MM.1S (cell line): ENCODE data around the gene BNC1.

Experiments used
- DNase-seq: peaks from one replicate; pipeline ENCODE4 v3.0.0-alpha.2; 2015
- H2AFZ ChIP-seq: fragments of 300-600 bp; sonication (generic); 2 replicates; pipeline ENCODE4 v1.6.0; 2016; ENCODE audit warnings: antibody characterized with exemption, low read length
- H3F3A ChIP-seq: fragments of 300-600 bp; sonication (generic); 2 replicates; pipeline ENCODE4 v1.6.1; 2016; ENCODE audit warnings: mild to moderate bottlenecking, antibody characterized with exemption, low read length, moderate library complexity, mixed read lengths; ENCODE audit not compliant: insufficient read depth
- H3K27ac ChIP-seq: fragments of 300-600 bp; sonication (generic); 2 replicates; pipeline ENCODE4 v1.5.1; 2016; ENCODE audit warnings: mild to moderate bottlenecking, low read length
- H3K27me3 ChIP-seq: fragments of 300-600 bp; sonication (generic); replicated peaks from 2 replicates; pipeline ENCODE4 v1.6.0; 2016; ENCODE audit warnings: low read length; ENCODE audit not compliant: insufficient read depth
- H3K36me3 ChIP-seq: fragments of 300-600 bp; sonication (generic); replicated peaks from 2 replicates; pipeline ENCODE4 v1.6.1; 2016; ENCODE audit warnings: mild to moderate bottlenecking, low read length, mixed read lengths; ENCODE audit not compliant: insufficient read depth
- H3K4me1 ChIP-seq: fragments of 300-600 bp; sonication (generic); 2 replicates; pipeline ENCODE4 v1.6.1; 2016; ENCODE audit warnings: low read length, mixed read lengths
- H3K4me2 ChIP-seq: fragments of 300-600 bp; sonication (generic); 2 replicates; pipeline ENCODE4 v1.6.0; 2016; ENCODE audit warnings: low read depth, low read length
- H3K4me3 ChIP-seq: fragments of 300-600 bp; sonication (generic); 2 replicates; pipeline ENCODE4 v1.5.1; 2016; ENCODE audit warnings: low read length, mixed read lengths
- H3K79me2 ChIP-seq: fragments of 300-600 bp; sonication (generic); 2 replicates; pipeline ENCODE4 v1.6.1; 2016; ENCODE audit warnings: mixed run types, low read length, mixed read lengths
- H3K9ac ChIP-seq: fragments of 300-600 bp; sonication (generic); 2 replicates; pipeline ENCODE4 v1.6.1; 2016; ENCODE audit warnings: low read length, mixed read lengths
- H3K9me2 ChIP-seq: fragments of 300-600 bp; sonication (generic); replicated peaks from 2 replicates; pipeline ENCODE4 v1.6.1; 2016; ENCODE audit warnings: mild to moderate bottlenecking, low read length, mixed read lengths; ENCODE audit not compliant: insufficient read depth
- H3K9me3 ChIP-seq: fragments of 300-600 bp; sonication (generic); replicated peaks from 2 replicates; pipeline ENCODE4 v1.6.1; 2016; ENCODE audit warnings: mild to moderate bottlenecking, low read length, mixed read lengths; ENCODE audit not compliant: insufficient read depth
- H4K20me1 ChIP-seq: fragments of 300-600 bp; sonication (generic); 2 replicates; pipeline ENCODE4 v1.6.1; 2016; ENCODE audit warnings: mild to moderate bottlenecking, low read length, moderate library complexity, mixed read lengths; ENCODE audit not compliant: insufficient read depth
- CTCF ChIP-seq: fragments of 300-600 bp; sonication (generic); IDR thresholded peaks from 2 replicates; pipeline ENCODE4 v1.5.1; 2016; ENCODE audit warnings: antibody characterized with exemption, low read length, mixed read lengths
- EZH2 ChIP-seq: fragments of 300-600 bp; sonication (generic); optimal IDR thresholded peaks from 2 replicates; pipeline ENCODE3; 2017; ENCODE audit warnings: low read depth, mild to moderate bottlenecking, antibody characterized with exemption, low read length, mixed read lengths
- EZH2phosphoT487 ChIP-seq: fragments of 300-600 bp; sonication (generic); IDR thresholded peaks from 2 replicates; pipeline ENCODE4 v1.6.1; 2018; ENCODE audit warnings: antibody characterized with exemption, low read length

BNC1 gene

DNA sequence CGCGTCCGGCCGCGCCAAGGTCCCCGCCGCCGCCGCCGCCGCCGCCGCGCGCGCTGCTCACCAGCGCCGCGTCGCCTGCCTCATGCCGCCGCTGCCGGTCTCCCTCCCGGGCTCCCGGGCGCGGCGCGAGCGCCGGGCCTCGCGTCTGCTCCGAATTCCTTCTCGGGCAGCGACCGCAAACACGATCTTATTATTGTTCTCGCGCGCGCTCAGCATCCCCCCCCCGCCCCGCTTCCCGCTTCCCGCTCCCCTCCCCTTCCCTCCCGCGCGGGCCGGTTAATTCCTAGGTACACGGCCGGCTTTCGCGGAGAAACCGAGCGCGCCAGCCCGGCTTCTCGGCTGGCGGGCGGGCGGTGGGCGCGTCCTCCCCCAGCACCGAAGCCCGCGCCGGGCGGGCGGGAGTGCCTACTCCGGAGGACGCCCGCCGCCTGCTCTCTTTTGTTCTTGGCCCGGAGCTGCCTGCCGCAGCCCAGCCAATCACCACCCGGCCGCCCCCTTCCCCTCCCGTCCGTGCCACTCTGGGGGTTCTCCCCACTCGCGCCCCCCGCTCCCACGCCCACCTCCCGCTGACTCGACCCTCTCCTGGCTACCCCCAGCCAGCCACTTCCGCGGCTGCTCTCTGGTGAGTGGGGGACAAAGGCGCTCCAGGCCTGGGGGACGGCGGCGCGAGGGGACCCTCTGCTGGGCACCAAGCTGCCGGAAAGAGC lies 76.7 kb downstream of the BNC1 start, which contains the start of gene HDGFL3:
Gene HDGFL3, minus strand, starts transcription at position 164 of the 707 bp plus-strand sequence. CDS start 409 bp downstream, outside the sequence.
- H3K4me3 ChIP-seq = peak within 1 kb of the TSS; percentile 58
- peak; percentile 24 for DNase-seq
- H3K9me3 ChIP-seq = no peaks in the 10 kb centered on the region
- no peaks in the 10 kb centered on the region for H3K79me2 ChIP-seq
- no peak within 1 kb of the TSS for H3K9ac ChIP-seq
- peak within 1 kb of the TSS; percentile 61 for H2AFZ ChIP-seq
- TF ChIP-seq EZH2phosphoT487 = no peak
- TF ChIP-seq EZH2 = no peak
- TF ChIP-seq CTCF = no peak
- H3K4me2 ChIP-seq = peak within 1 kb of the TSS; percentile 67
- H3K27me3 ChIP-seq = peaks cover 35% of the 10 kb centered on the region
- H3K36me3 ChIP-seq = no peaks in the 10 kb centered on the region
- no peak within 1 kb of the TSS for H3K27ac ChIP-seq
- H3K4me1 ChIP-seq = no peaks in the 10 kb centered on the region
- no peaks in the 10 kb centered on the region for H3K9me2 ChIP-seq
- H3F3A ChIP-seq = no peaks in the 10 kb centered on the region
- H4K20me1 ChIP-seq = no peaks in the 10 kb centered on the region

GRCh38 chr15:83207009-83207659 lies 77.3 kb downstream of the BNC1 start:
- H3K4me1 ChIP-seq = no peaks in the 10 kb centered on the region
- TF ChIP-seq CTCF (no peak), EZH2 (no peak), EZH2phosphoT487 (no peak)
- DNase-seq = peak; percentile 8
- H3F3A ChIP-seq = no peaks in the 10 kb centered on the region
- no peaks in the 10 kb centered on the region for H4K20me1 ChIP-seq
- peaks cover 35% of the 10 kb centered on the region for H3K27me3 ChIP-seq
- H3K4me2 ChIP-seq = peak overlapping the region; percentile 67
- H2AFZ ChIP-seq = peak overlapping the region; percentile 61
- H3K79me2 ChIP-seq = no peaks in the 10 kb centered on the region
- H3K9ac ChIP-seq = no peak overlapping the region
- no peak overlapping the region for H3K27ac ChIP-seq
- no peaks in the 10 kb centered on the region for H3K9me3 ChIP-seq
- H3K36me3 ChIP-seq = no peaks in the 10 kb centered on the region
- H3K4me3 ChIP-seq = peak overlapping the region; percentile 58
- no peaks in the 10 kb centered on the region for H3K9me2 ChIP-seq

DNA sequence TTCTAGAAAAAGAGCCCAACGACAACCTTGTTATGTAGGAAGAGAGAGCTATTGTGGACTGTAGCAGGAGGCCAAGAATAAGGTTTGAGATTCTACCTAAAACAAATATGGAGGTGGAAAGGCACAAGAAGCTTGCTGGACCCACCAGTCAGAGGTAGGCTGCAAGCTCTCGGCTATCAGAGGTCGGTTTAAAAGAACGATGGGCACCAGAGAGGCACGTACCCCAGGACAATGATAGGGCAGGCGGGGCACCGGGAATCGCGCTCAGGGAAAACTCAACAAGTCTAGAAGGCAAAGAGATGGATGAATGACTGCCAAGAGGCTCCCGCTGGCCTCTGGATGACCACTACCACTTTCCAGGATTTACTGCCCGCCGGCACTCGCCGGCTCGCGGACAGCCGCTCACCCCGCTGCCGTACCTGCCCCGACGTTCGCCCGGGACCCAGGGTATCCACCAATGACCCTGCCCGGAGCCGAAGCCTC lies 77.9 kb downstream of the BNC1 start:
- H4K20me1 ChIP-seq = no peaks in the 10 kb centered on the region
- no peaks in the 10 kb centered on the region for H3K4me1 ChIP-seq
- no peaks in the 10 kb centered on the region for H3K9me2 ChIP-seq
- no peak overlapping the region for H3K9ac ChIP-seq
- H3K27me3 ChIP-seq = peaks cover 35% of the 10 kb centered on the region
- no peaks in the 10 kb centered on the region for H3K79me2 ChIP-seq
- DNase-seq = no peak
- TF ChIP-seq CTCF (no peak), EZH2phosphoT487 (no peak), EZH2 (no peak)
- no peaks in the 10 kb centered on the region for H3F3A ChIP-seq
- no peaks in the 10 kb centered on the region for H3K9me3 ChIP-seq
- peak overlapping the region; percentile 67; the same call in 1 of the 2 replicates for H3K4me2 ChIP-seq
- H3K27ac ChIP-seq = no peak overlapping the region
- H2AFZ ChIP-seq = peak overlapping the region; percentile 61; the same call in 1 of the 2 replicates
- H3K36me3 ChIP-seq = no peaks in the 10 kb centered on the region
- peak overlapping the region; percentile 58 for H3K4me3 ChIP-seq
